ENCODE data around the gene CACNA1I.

GRCh38 chr22:39581303-39581702 is 10.8 kb downstream of the CACNA1I start:
- TF ChIP-seq, protein P1, sequence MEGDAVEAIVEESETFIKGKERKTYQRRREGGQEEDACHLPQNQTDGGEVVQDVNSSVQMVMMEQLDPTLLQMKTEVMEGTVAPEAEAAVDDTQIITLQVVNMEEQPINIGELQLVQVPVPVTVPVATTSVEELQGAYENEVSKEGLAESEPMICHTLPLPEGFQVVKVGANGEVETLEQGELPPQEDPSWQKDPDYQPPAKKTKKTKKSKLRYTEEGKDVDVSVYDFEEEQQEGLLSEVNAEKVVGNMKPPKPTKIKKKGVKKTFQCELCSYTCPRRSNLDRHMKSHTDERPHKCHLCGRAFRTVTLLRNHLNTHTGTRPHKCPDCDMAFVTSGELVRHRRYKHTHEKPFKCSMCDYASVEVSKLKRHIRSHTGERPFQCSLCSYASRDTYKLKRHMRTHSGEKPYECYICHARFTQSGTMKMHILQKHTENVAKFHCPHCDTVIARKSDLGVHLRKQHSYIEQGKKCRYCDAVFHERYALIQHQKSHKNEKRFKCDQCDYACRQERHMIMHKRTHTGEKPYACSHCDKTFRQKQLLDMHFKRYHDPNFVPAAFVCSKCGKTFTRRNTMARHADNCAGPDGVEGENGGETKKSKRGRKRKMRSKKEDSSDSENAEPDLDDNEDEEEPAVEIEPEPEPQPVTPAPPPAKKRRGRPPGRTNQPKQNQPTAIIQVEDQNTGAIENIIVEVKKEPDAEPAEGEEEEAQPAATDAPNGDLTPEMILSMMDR (conservative IDR thresholded peaks at IDR 0.05 in 1 of 2, IDR thresholded peaks at IDR 0.05 in 1 of 2; ENCODE audit: extremely low read depth in 1 of 2, insufficient read depth in 1 of 2, low read depth in 1 of 2, low read length in 2 of 2), result no peak
- no peak for TF ChIP-seq EZH2 (IDR thresholded peaks at IDR 0.05; ENCODE audit: borderline replicate concordance, low read length)

Measured in mammary epithelial cell (primary cell).